Activated T-cell treated with anti-CD3 and anti-CD28 coated beads, Interleukin-2, amount 50 U/mL, for 72 hours (primary cell): ENCODE measurements around the gene SCNN1A. TPM values are rescaled to one million over a fixed set of nuclear protein-coding genes. Genes with fewer than 3 reads are reported as not detected.

Experiments used
- ATAC-seq, 2 donors: fragments of 150-1000 bp; cut with Tn5 transposase; replicated peaks in 1 of 2; 2 replicates each; pipeline ENCODE4 v1.10.0; 2021; ENCODE audit warnings: moderate library complexity in 2 of 2, mild to moderate bottlenecking in 1 of 2
- DNase-seq, 2 donors: peaks; one replicate each; pipeline ENCODE4 v3.0.0; 2021 to 2022; ENCODE audit warnings: mixed read lengths in 1 of 2
- H3K27ac Mint-ChIP-seq: one replicate; pipeline ENCODE4 v1.8.0; 2022; ENCODE audit warnings: mild to moderate bottlenecking, moderate library complexity, mixed read lengths
- H3K27me3 Mint-ChIP-seq: one replicate; pipeline ENCODE4 v1.8.0; 2022; ENCODE audit warnings: low read depth, mixed read lengths
- H3K36me3 Mint-ChIP-seq, 2 donors: one replicate each; pipeline ENCODE4 v1.8.0; 2022; ENCODE audit warnings: mixed read lengths in 2 of 2, mild to moderate bottlenecking in 1 of 2; ENCODE audit not compliant: insufficient read depth in 2 of 2
- H3K4me1 Mint-ChIP-seq: one replicate; pipeline ENCODE4 v1.8.0; 2022; ENCODE audit warnings: low read depth, mixed read lengths
- H3K4me3 Mint-ChIP-seq, 2 donors: one replicate each; pipeline ENCODE4 v1.8.0; 2022; ENCODE audit warnings: mild to moderate bottlenecking in 2 of 2, mixed read lengths in 2 of 2, moderate library complexity in 2 of 2
- H3K9me3 Mint-ChIP-seq, 2 donors: one replicate each; pipeline ENCODE4 v1.8.0; 2022; ENCODE audit warnings: mixed read lengths in 2 of 2
- total RNA-seq, 2 donors: library from RNA; stranded (reverse); gene quantifications; one replicate each; pipeline ENCODE4 v1.2.3, GENCODE V29; 2022

SCNN1A gene
- total RNA-seq, 2 donors from 2014 or later, result 0.29 to 0.67 TPM

- ATAC-seq (no peak), DNase-seq (no peak)
- no peaks in the 10 kb centered on the region for H3K9me3 Mint-ChIP-seq
- no peaks in the 10 kb centered on the region for H3K27me3 Mint-ChIP-seq
- H3K4me1 Mint-ChIP-seq, result peaks cover 34% of the 10 kb centered on the region
- H3K4me3 Mint-ChIP-seq, result no peak overlapping the region
- H3K27ac Mint-ChIP-seq, result no peak overlapping the region
- no peaks in the 10 kb centered on the region for H3K36me3 Mint-ChIP-seq
Observed at GRCh38 chr12:6360080-6360571, 15.2 kb downstream of the SCNN1A start.

- Mint-ChIP-seq H3K4me1 (peaks cover 28% of the 10 kb centered on the region), H3K27ac (no peak overlapping the region), H3K4me3 (no peak overlapping the region), H3K36me3 (no peaks in the 10 kb centered on the region), H3K9me3 (no peaks in the 10 kb centered on the region), H3K27me3 (no peaks in the 10 kb centered on the region)
- no peak for ATAC-seq
- DNase-seq, result no peak
Observed at GRCh38 chr12:6358881-6359280, 16.5 kb downstream of the SCNN1A start.

GRCh38 chr12:6356374-6356820, 19.0 kb downstream of the SCNN1A start:
- ATAC-seq (no peak), DNase-seq (no peak)
- no peaks in the 10 kb centered on the region for H3K9me3 Mint-ChIP-seq
- no peaks in the 10 kb centered on the region for H3K36me3 Mint-ChIP-seq
- H3K27me3 Mint-ChIP-seq, result no peaks in the 10 kb centered on the region
- H3K4me1 Mint-ChIP-seq, result peaks cover 14% of the 10 kb centered on the region
- H3K4me3 Mint-ChIP-seq, result no peak overlapping the region
- no peak overlapping the region for H3K27ac Mint-ChIP-seq

GRCh38 chr12:6355491-6356373, 19.6 kb downstream of the SCNN1A start:
- peaks cover 9% of the 10 kb centered on the region for H3K4me1 Mint-ChIP-seq
- no peak for ATAC-seq
- no peaks in the 10 kb centered on the region for H3K27me3 Mint-ChIP-seq
- no peaks in the 10 kb centered on the region for H3K9me3 Mint-ChIP-seq
- no peak overlapping the region for H3K4me3 Mint-ChIP-seq
- H3K36me3 Mint-ChIP-seq, result no peaks in the 10 kb centered on the region
- H3K27ac Mint-ChIP-seq, result no peak overlapping the region
- no peak for DNase-seq

GRCh38 chr12:6354495-6355393, 20.6 kb downstream of the SCNN1A start:
- no peaks in the 10 kb centered on the region for H3K36me3 Mint-ChIP-seq
- DNase-seq (no peak), ATAC-seq (no peak)
- H3K27me3 Mint-ChIP-seq, result no peaks in the 10 kb centered on the region
- H3K4me1 Mint-ChIP-seq, result no peaks in the 10 kb centered on the region
- H3K4me3 Mint-ChIP-seq, result no peak overlapping the region
- no peak overlapping the region for H3K27ac Mint-ChIP-seq
- H3K9me3 Mint-ChIP-seq, result no peaks in the 10 kb centered on the region

GRCh38 chr12:6352193-6353173, 22.9 kb downstream of the SCNN1A start:
- Mint-ChIP-seq H3K9me3 (no peaks in the 10 kb centered on the region), H3K36me3 (no peaks in the 10 kb centered on the region), H3K4me3 (no peak overlapping the region), H3K4me1 (peaks cover 2% of the 10 kb centered on the region), H3K27ac (no peak overlapping the region), H3K27me3 (no peaks in the 10 kb centered on the region)
- no peak for ATAC-seq
- no peak for DNase-seq

- peaks cover 5% of the 10 kb centered on the region for H3K27me3 Mint-ChIP-seq
- no peaks in the 10 kb centered on the region for H3K9me3 Mint-ChIP-seq
- no peak overlapping the region for H3K4me3 Mint-ChIP-seq
- DNase-seq (no peak), ATAC-seq (no peak)
- peaks cover 11% of the 10 kb centered on the region for H3K4me1 Mint-ChIP-seq
- H3K27ac Mint-ChIP-seq, result no peak overlapping the region
- H3K36me3 Mint-ChIP-seq, result no peaks in the 10 kb centered on the region
Observed at GRCh38 chr12:6351622-6352021, 23.7 kb downstream of the SCNN1A start.

- Mint-ChIP-seq H3K4me3 (no peak overlapping the region), H3K36me3 (no peaks in the 10 kb centered on the region), H3K27me3 (peaks cover 6% of the 10 kb centered on the region), H3K27ac (no peak overlapping the region), H3K9me3 (no peaks in the 10 kb centered on the region), H3K4me1 (peaks cover 42% of the 10 kb centered on the region)
- no peak for ATAC-seq
- no peak for DNase-seq
Observed at GRCh38 chr12:6347367-6348338, 27.7 kb downstream of the SCNN1A start.

GRCh38 chr12:6346942-6347341, 28.4 kb downstream of the SCNN1A start:
- no peak overlapping the region for H3K27ac Mint-ChIP-seq
- no peaks in the 10 kb centered on the region for H3K9me3 Mint-ChIP-seq

GRCh38 chr12:6346235-6346832, 29.0 kb downstream of the SCNN1A start:
- no peak for DNase-seq
- H3K9me3 Mint-ChIP-seq, result no peaks in the 10 kb centered on the region
- ATAC-seq, result no peak
- H3K36me3 Mint-ChIP-seq, result peaks cover 0 to 1% of the 10 kb centered on the region in 2 donors
- H3K27me3 Mint-ChIP-seq, result peaks cover 6% of the 10 kb centered on the region
- peaks cover 53% of the 10 kb centered on the region for H3K4me1 Mint-ChIP-seq
- H3K4me3 Mint-ChIP-seq, result peak overlapping the region; percentile 19 to 82
- no peak overlapping the region for H3K27ac Mint-ChIP-seq

More at GRCh38 chr12:6346942-6347341, 28.4 kb downstream of the SCNN1A start:
- ATAC-seq (no peak), DNase-seq (no peak)
- Mint-ChIP-seq H3K4me1 (peaks cover 49% of the 10 kb centered on the region), H3K4me3 (peak overlapping the region in 1 of 2 donors; percentile 19), H3K27me3 (peaks cover 6% of the 10 kb centered on the region), H3K36me3 (no peaks in the 10 kb centered on the region)
